Mesendoderm (in vitro differentiated cells): ENCODE measurements around the gene MAP3K20.
"Not testable (repeated sequence)": the region's sequence is repeated elsewhere in the genome, so short reads cannot be mapped to it uniquely, and the experiment has no call there.

ENCODE experiments used
- DNase-seq: peaks from one replicate; pipeline ENCODE4 v3.0.0; 2013
- H2AK5ac ChIP-seq: 2 replicates; pipeline ENCODE4 v1.6.1; 2013; ENCODE audit warnings: low read length, inconsistent platforms
- H2BK120ac ChIP-seq: 2 replicates; pipeline ENCODE4 v1.6.1; 2013; ENCODE audit warnings: low read depth, mild to moderate bottlenecking, low read length, moderate library complexity, mixed read lengths
- H2BK15ac ChIP-seq: replicated peaks from 2 replicates; pipeline ENCODE4 v1.6.1; 2013; ENCODE audit warnings: low read depth, mild to moderate bottlenecking, moderate library complexity
- H2BK5ac ChIP-seq: 2 replicates; pipeline ENCODE4 v1.6.1; 2013; ENCODE audit warnings: low read length, inconsistent platforms
- H3K18ac ChIP-seq: 2 replicates; pipeline ENCODE4 v1.6.1; 2013; ENCODE audit warnings: mild to moderate bottlenecking, low read length, mixed read lengths
- H3K23ac ChIP-seq: one replicate; pipeline ENCODE4 v1.6.1; 2013; ENCODE audit warnings: low read length
- H3K27ac ChIP-seq: 2 replicates; pipeline ENCODE4 v1.5.1; 2013; ENCODE audit warnings: low read depth, mild to moderate bottlenecking, inconsistent platforms, low read length, moderate library complexity
- H3K27me3 ChIP-seq: 2 replicates; pipeline ENCODE4 v1.6.1; 2013; ENCODE audit warnings: low read length, control low read depth, mild to moderate bottlenecking, inconsistent platforms; ENCODE audit not compliant: insufficient read depth, poor library complexity
- H3K36me3 ChIP-seq: 2 replicates; pipeline ENCODE4 v1.6.1; 2013; ENCODE audit warnings: low read length, inconsistent platforms; ENCODE audit not compliant: control insufficient read depth, insufficient read depth
- H3K4ac ChIP-seq: one replicate; pipeline ENCODE4 v1.6.1; 2013; ENCODE audit warnings: low read depth, mild to moderate bottlenecking, low read length, moderate library complexity
- H3K4me1 ChIP-seq: 2 replicates; pipeline ENCODE4 v1.6.1; 2013; ENCODE audit warnings: low read depth, low read length, inconsistent platforms; ENCODE audit not compliant: control insufficient read depth
- H3K4me2 ChIP-seq: 2 replicates; pipeline ENCODE4 v1.6.1; 2013; ENCODE audit warnings: low read length
- H3K4me3 ChIP-seq: 2 replicates; pipeline ENCODE4 v1.5.1; 2013; ENCODE audit warnings: mild to moderate bottlenecking, low read length
- H3K56ac ChIP-seq: one replicate; pipeline ENCODE4 v1.6.1; 2013; ENCODE audit warnings: low read length
- H3K79me1 ChIP-seq: 2 replicates; pipeline ENCODE4 v1.6.1; 2013; ENCODE audit warnings: low read length, inconsistent platforms
- H3K79me2 ChIP-seq: 2 replicates; pipeline ENCODE4 v1.6.1; 2013; ENCODE audit warnings: mild to moderate bottlenecking, low read length; ENCODE audit not compliant: control insufficient read depth, insufficient read depth
- H3K9ac ChIP-seq: 2 replicates; pipeline ENCODE4 v1.6.1; 2013; ENCODE audit warnings: low read length, inconsistent platforms
- H4K5ac ChIP-seq: one replicate; pipeline ENCODE4 v1.6.1; 2013; ENCODE audit warnings: low read length
- H4K8ac ChIP-seq: one replicate; pipeline ENCODE4 v1.6.1; 2013; ENCODE audit warnings: low read depth, mild to moderate bottlenecking, control low read depth, low read length, moderate library complexity
- WGBS: extraction: QIAGEN DNeasy Blood & Tissue Kit; methylation state at CpG from one replicate; pipeline ENCODE4 v1.1.7; 2013; ENCODE audit warnings: low lambda C conversion rate, missing lambda C conversion rate; ENCODE audit not compliant: insufficient coverage; ENCODE audit errors: extremely low coverage; 5-methylcytosine and 5-hydroxymethylcytosine counted together

Gene MAP3K20

GRCh38 chr2:173092844-173093402, 17.3 kb downstream of the MAP3K20 start:
- Histone ChIP-seq H3K79me1 (no peaks in the 10 kb centered on the region), H4K8ac (no peak overlapping the region), H2BK5ac (no peak overlapping the region), H3K79me2 (no peaks in the 10 kb centered on the region), H3K27ac (no peak overlapping the region), H3K4me1 (no peaks in the 10 kb centered on the region), H3K23ac (no peak overlapping the region), H3K18ac (no peak overlapping the region), H2AK5ac (no peak overlapping the region), H3K4ac (no peak overlapping the region), H3K4me3 (no peak overlapping the region), H2BK15ac (no peak overlapping the region), H3K9ac (no peak overlapping the region), H2BK120ac (no peak overlapping the region), H3K4me2 (no peak overlapping the region), H3K56ac (no peak overlapping the region), H4K5ac (no peak overlapping the region), H3K27me3 (no peaks in the 10 kb centered on the region), H3K36me3 (no peaks in the 10 kb centered on the region)
- WGBS: no CpG with 5 or more reads among the region's 3 CpGs
- DNase-seq: no peak

GRCh38 chr2:173093617-173094016, 18.0 kb downstream of the MAP3K20 start:
- H2BK120ac ChIP-seq, H2BK15ac ChIP-seq, H3K79me2 ChIP-seq, H3K9ac ChIP-seq, H4K8ac ChIP-seq, H3K4ac ChIP-seq, H3K56ac ChIP-seq, H3K4me1 ChIP-seq, H4K5ac ChIP-seq, H3K27ac ChIP-seq, H3K36me3 ChIP-seq, H2AK5ac ChIP-seq, DNase-seq, H3K23ac ChIP-seq, H3K18ac ChIP-seq, H2BK5ac ChIP-seq, H3K27me3 ChIP-seq, H3K4me2 ChIP-seq, H3K4me3 ChIP-seq, H3K79me1 ChIP-seq: not testable (repeated sequence)
- no CpG with 5 or more reads among the region's 2 CpGs for WGBS

GRCh38 chr2:173094731-173095130, 19.1 kb downstream of the MAP3K20 start:
- no peak for DNase-seq
- H4K5ac ChIP-seq: no peak overlapping the region
- H3K56ac ChIP-seq: no peak overlapping the region
- H2AK5ac ChIP-seq: no peak overlapping the region
- H3K9ac ChIP-seq: no peak overlapping the region
- no peak overlapping the region for H3K4ac ChIP-seq
- no peak overlapping the region for H3K23ac ChIP-seq
- H3K4me2 ChIP-seq: no peak overlapping the region
- no peaks in the 10 kb centered on the region for H3K27me3 ChIP-seq
- no peak overlapping the region for H2BK5ac ChIP-seq
- no peak overlapping the region for H4K8ac ChIP-seq
- no peaks in the 10 kb centered on the region for H3K79me1 ChIP-seq
- H3K36me3 ChIP-seq: no peaks in the 10 kb centered on the region
- H2BK15ac ChIP-seq: no peak overlapping the region
- no peak overlapping the region for H3K18ac ChIP-seq
- no CpG with 5 or more reads among the region's 1 CpG for WGBS
- no peak overlapping the region for H3K4me3 ChIP-seq
- H3K27ac ChIP-seq: no peak overlapping the region
- no peaks in the 10 kb centered on the region for H3K79me2 ChIP-seq
- no peak overlapping the region for H2BK120ac ChIP-seq
- H3K4me1 ChIP-seq: peaks cover under 1% of the 10 kb centered on the region

- no CpG with 5 or more reads among the region's 1 CpG for WGBS
- Histone ChIP-seq H3K27me3 (no peaks in the 10 kb centered on the region), H3K79me1 (no peaks in the 10 kb centered on the region)
These were observed 19.7 kb downstream of the MAP3K20 start for GRCh38 chr2:173095356-173095755.

GRCh38 chr2:173099271-173099670, 23.6 kb downstream of the MAP3K20 start:
- Histone ChIP-seq H3K4ac (no peak overlapping the region), H3K4me2 (no peak overlapping the region)

More at GRCh38 chr2:173095356-173095755, 19.7 kb downstream of the MAP3K20 start:
- H3K4ac ChIP-seq: no peak overlapping the region
- no peak overlapping the region for H3K23ac ChIP-seq
- H3K4me3 ChIP-seq: no peak overlapping the region
- no peak overlapping the region for H3K56ac ChIP-seq
- no peak overlapping the region for H3K4me2 ChIP-seq
- H3K36me3 ChIP-seq: no peaks in the 10 kb centered on the region
- peaks cover 5% of the 10 kb centered on the region for H3K4me1 ChIP-seq
- no peak overlapping the region for H4K5ac ChIP-seq
- H2BK15ac ChIP-seq: no peak overlapping the region
- no peak overlapping the region for H3K18ac ChIP-seq
- H3K79me2 ChIP-seq: no peaks in the 10 kb centered on the region
- no peak overlapping the region for H2BK5ac ChIP-seq
- H3K27ac ChIP-seq: no peak overlapping the region
- H2BK120ac ChIP-seq: no peak overlapping the region
- no peak overlapping the region for H3K9ac ChIP-seq
- H4K8ac ChIP-seq: no peak overlapping the region
- DNase-seq: no peak
- H2AK5ac ChIP-seq: no peak overlapping the region

GRCh38 chr2:173099804-173100203, 24.2 kb downstream of the MAP3K20 start:
- no peak overlapping the region for H4K5ac ChIP-seq
- no peak overlapping the region for H3K23ac ChIP-seq
- no peak overlapping the region for H2AK5ac ChIP-seq
- WGBS: no CpG with 5 or more reads among the region's 2 CpGs
- H2BK120ac ChIP-seq: no peak overlapping the region
- no peaks in the 10 kb centered on the region for H3K79me1 ChIP-seq
- H4K8ac ChIP-seq: no peak overlapping the region
- H3K4me3 ChIP-seq: no peak overlapping the region
- H3K79me2 ChIP-seq: no peaks in the 10 kb centered on the region
- H2BK5ac ChIP-seq: no peak overlapping the region
- H3K4me2 ChIP-seq: no peak overlapping the region
- peaks cover 5% of the 10 kb centered on the region for H3K4me1 ChIP-seq
- no peak overlapping the region for H3K9ac ChIP-seq
- H3K4ac ChIP-seq: no peak overlapping the region
- no peaks in the 10 kb centered on the region for H3K36me3 ChIP-seq
- no peak overlapping the region for H2BK15ac ChIP-seq
- H3K18ac ChIP-seq: no peak overlapping the region
- no peak overlapping the region for H3K56ac ChIP-seq
- H3K27ac ChIP-seq: no peak overlapping the region
- DNase-seq: peak; percentile 33
- no peaks in the 10 kb centered on the region for H3K27me3 ChIP-seq

More at GRCh38 chr2:173099271-173099670, 23.6 kb downstream of the MAP3K20 start:
- no peaks in the 10 kb centered on the region for H3K79me2 ChIP-seq
- no CpG with 5 or more reads among the region's 2 CpGs for WGBS
- H2BK5ac ChIP-seq: no peak overlapping the region
- H3K9ac ChIP-seq: no peak overlapping the region
- no peak overlapping the region for H3K18ac ChIP-seq
- no peaks in the 10 kb centered on the region for H3K79me1 ChIP-seq
- no peaks in the 10 kb centered on the region for H3K27me3 ChIP-seq
- no peak overlapping the region for H2AK5ac ChIP-seq
- H3K4me1 ChIP-seq: peaks cover 5% of the 10 kb centered on the region
- H3K27ac ChIP-seq: no peak overlapping the region
- no peak overlapping the region for H3K23ac ChIP-seq
- DNase-seq: no peak
- no peak overlapping the region for H3K4me3 ChIP-seq
- H2BK15ac ChIP-seq: no peak overlapping the region
- no peak overlapping the region for H4K5ac ChIP-seq
- no peak overlapping the region for H2BK120ac ChIP-seq
- H3K36me3 ChIP-seq: no peaks in the 10 kb centered on the region
- H3K56ac ChIP-seq: no peak overlapping the region
- no peak overlapping the region for H4K8ac ChIP-seq
